ENCODE measurements around the gene TECPR1.

The TECPR1 gene

GRCh38 chr7:98194672-98195457 is 57.2 kb downstream of the TECPR1 start:
- Histone ChIP-seq H4K20me1 (ENCODE audit: insufficient read depth) (no peaks in the 10 kb centered on the region), H2AFZ (ENCODE audit: low read depth) (no peak overlapping the region), H3K4me3 (IDR thresholded peaks at IDR 0.05; ENCODE audit: insufficient read depth, low read depth, low read length) (no peak overlapping the region), H3K4me1 (ENCODE audit: low read depth, poor library complexity, severe bottlenecking) (peaks cover 3% of the 10 kb centered on the region), H3K4me2 (no peak overlapping the region), H3K9ac (no peak overlapping the region), H3K79me2 (ENCODE audit: insufficient read depth, low read depth) (no peaks in the 10 kb centered on the region), H3K27ac (no peak overlapping the region), H3K27me3 (ENCODE audit: insufficient read depth, low read depth) (no peaks in the 10 kb centered on the region), H3K36me3 (ENCODE audit: insufficient read depth) (peaks cover 11% of the 10 kb centered on the region; the same call in 1 of the 2 replicates)
- no peak for TF ChIP-seq CTCF (conservative IDR thresholded peaks at IDR 0.05; ENCODE audit: low read depth, low read length)

GRCh38 chr7:98194186-98194585 is 57.8 kb downstream of the TECPR1 start:
- Histone ChIP-seq H3K9ac (no peak overlapping the region), H4K20me1 (ENCODE audit: insufficient read depth) (no peaks in the 10 kb centered on the region), H3K79me2 (ENCODE audit: insufficient read depth, low read depth) (no peaks in the 10 kb centered on the region), H3K27ac (no peak overlapping the region), H2AFZ (ENCODE audit: low read depth) (no peak overlapping the region), H3K4me1 (ENCODE audit: low read depth, poor library complexity, severe bottlenecking) (no peaks in the 10 kb centered on the region), H3K4me2 (no peak overlapping the region), H3K36me3 (ENCODE audit: insufficient read depth) (peaks cover 11% of the 10 kb centered on the region; the same call in 1 of the 2 replicates), H3K27me3 (ENCODE audit: insufficient read depth, low read depth) (no peaks in the 10 kb centered on the region), H3K4me3 (IDR thresholded peaks at IDR 0.05; ENCODE audit: insufficient read depth, low read depth, low read length) (no peak overlapping the region)
- TF ChIP-seq CTCF (conservative IDR thresholded peaks at IDR 0.05; ENCODE audit: low read depth, low read length): no peak

GRCh38 chr7:98193474-98194180 is 58.4 kb downstream of the TECPR1 start:
- H3K4me1 ChIP-seq (ENCODE audit: low read depth, poor library complexity, severe bottlenecking): no peaks in the 10 kb centered on the region
- H2AFZ ChIP-seq (ENCODE audit: low read depth): no peak overlapping the region
- H3K27ac ChIP-seq: no peak overlapping the region
- no peak for TF ChIP-seq CTCF (conservative IDR thresholded peaks at IDR 0.05; ENCODE audit: low read depth, low read length)
- no peaks in the 10 kb centered on the region for H3K27me3 ChIP-seq (ENCODE audit: insufficient read depth, low read depth)
- no peak overlapping the region for H3K4me3 ChIP-seq (IDR thresholded peaks at IDR 0.05; ENCODE audit: insufficient read depth, low read depth, low read length)
- H4K20me1 ChIP-seq (ENCODE audit: insufficient read depth): no peaks in the 10 kb centered on the region
- no peak overlapping the region for H3K9ac ChIP-seq
- H3K4me2 ChIP-seq: no peak overlapping the region
- H3K36me3 ChIP-seq (ENCODE audit: insufficient read depth): peaks cover 11% of the 10 kb centered on the region; the same call in 1 of the 2 replicates
- no peaks in the 10 kb centered on the region for H3K79me2 ChIP-seq (ENCODE audit: insufficient read depth, low read depth)

- Histone ChIP-seq H3K79me2 (ENCODE audit: insufficient read depth, low read depth) (no peaks in the 10 kb centered on the region), H2AFZ (ENCODE audit: low read depth) (no peak overlapping the region), H3K27me3 (ENCODE audit: insufficient read depth, low read depth) (no peaks in the 10 kb centered on the region), H3K4me1 (ENCODE audit: low read depth, poor library complexity, severe bottlenecking) (no peaks in the 10 kb centered on the region), H3K4me3 (IDR thresholded peaks at IDR 0.05; ENCODE audit: insufficient read depth, low read depth, low read length) (no peak overlapping the region), H3K9ac (no peak overlapping the region), H3K4me2 (no peak overlapping the region), H3K27ac (no peak overlapping the region), H4K20me1 (ENCODE audit: insufficient read depth) (no peaks in the 10 kb centered on the region), H3K36me3 (ENCODE audit: insufficient read depth) (peaks cover 11% of the 10 kb centered on the region; the same call in 1 of the 2 replicates)
- no peak for TF ChIP-seq CTCF (conservative IDR thresholded peaks at IDR 0.05; ENCODE audit: low read depth, low read length)
Measured at GRCh38 chr7:98192781-98193457, 59.1 kb downstream of the TECPR1 start.
